Fibroblast of villous mesenchyme (primary cell): ENCODE measurements around the gene MSN. TPM values are rescaled to one million over a fixed set of nuclear protein-coding genes. Genes with fewer than 3 reads are reported as not detected.

Source experiments
- DNase-seq: peaks from one replicate; pipeline ENCODE4 v3.0.0-alpha.2; 2010; ENCODE audit warnings: low read depth
- H3K4me3 ChIP-seq: 2 replicates; pipeline ENCODE4 v1.5.1; 2011; ENCODE audit warnings: low read depth, mild to moderate bottlenecking, low read length
- total RNA-seq: library from RNA; depleted of rRNA; stranded (reverse); fragments of >200 nt; gene quantifications from 2 replicates; pipeline ENCODE4 v1.2.3, GENCODE V29; 2012
- TF ChIP-seq, protein P1 (sequence below): IDR thresholded peaks from 2 replicates; pipeline ENCODE4 v1.5.1; 2012; ENCODE audit warnings: low read depth, mild to moderate bottlenecking, low read length; ENCODE audit not compliant: insufficient read depth

Gene MSN
- total RNA-seq, 1 donor, result 305 TPM

DNA sequence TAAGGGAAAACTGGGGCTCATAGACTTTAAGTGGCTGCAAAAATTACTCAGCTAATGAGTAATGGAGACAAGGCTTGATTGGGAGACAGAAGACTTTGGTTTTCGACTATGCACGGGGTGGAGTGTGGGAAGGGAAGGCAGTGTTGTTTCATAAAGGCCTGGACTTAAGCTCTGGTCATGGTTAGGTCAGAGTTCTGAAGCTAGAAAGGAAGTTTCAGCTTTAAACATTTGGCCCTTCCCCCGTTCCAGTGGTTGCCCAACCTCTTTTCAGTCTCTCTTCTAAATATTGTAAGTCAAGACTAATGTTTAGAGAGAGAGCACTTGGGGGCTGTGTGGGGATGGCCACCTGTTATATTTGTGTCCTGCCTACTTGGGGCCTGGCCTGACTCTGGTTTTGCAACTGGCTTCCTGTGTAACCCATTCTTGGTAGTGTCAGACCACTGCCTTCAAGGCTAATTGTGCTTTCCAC, 21.0 kb downstream of the MSN start:
- TF ChIP-seq, protein P1, sequence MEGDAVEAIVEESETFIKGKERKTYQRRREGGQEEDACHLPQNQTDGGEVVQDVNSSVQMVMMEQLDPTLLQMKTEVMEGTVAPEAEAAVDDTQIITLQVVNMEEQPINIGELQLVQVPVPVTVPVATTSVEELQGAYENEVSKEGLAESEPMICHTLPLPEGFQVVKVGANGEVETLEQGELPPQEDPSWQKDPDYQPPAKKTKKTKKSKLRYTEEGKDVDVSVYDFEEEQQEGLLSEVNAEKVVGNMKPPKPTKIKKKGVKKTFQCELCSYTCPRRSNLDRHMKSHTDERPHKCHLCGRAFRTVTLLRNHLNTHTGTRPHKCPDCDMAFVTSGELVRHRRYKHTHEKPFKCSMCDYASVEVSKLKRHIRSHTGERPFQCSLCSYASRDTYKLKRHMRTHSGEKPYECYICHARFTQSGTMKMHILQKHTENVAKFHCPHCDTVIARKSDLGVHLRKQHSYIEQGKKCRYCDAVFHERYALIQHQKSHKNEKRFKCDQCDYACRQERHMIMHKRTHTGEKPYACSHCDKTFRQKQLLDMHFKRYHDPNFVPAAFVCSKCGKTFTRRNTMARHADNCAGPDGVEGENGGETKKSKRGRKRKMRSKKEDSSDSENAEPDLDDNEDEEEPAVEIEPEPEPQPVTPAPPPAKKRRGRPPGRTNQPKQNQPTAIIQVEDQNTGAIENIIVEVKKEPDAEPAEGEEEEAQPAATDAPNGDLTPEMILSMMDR, result no peak
- peak; percentile 88 for DNase-seq
- no peak overlapping the region for H3K4me3 ChIP-seq

DNA sequence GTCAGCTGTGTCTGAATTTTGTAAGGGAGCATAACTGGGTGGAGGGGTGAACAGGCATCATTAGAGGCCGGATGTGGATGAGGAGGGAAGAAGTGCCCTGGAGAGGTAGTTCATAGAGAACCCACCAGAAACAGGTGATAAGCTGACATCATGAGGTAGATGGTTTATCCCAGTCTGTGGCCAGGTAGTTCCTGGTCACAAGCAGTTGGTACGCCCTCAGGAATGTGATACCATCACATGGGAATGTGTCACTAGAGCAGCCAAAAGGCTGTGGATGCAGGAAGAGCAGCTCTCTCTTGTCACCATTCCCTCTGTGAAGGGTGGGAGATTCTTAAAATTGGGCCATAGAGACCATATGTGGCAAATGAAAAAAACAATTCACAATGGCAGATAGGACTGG, 21.9 kb downstream of the MSN start:
- TF ChIP-seq, protein P1, result no peak
- H3K4me3 ChIP-seq, result no peak overlapping the region
- DNase-seq, result no peak

DNA sequence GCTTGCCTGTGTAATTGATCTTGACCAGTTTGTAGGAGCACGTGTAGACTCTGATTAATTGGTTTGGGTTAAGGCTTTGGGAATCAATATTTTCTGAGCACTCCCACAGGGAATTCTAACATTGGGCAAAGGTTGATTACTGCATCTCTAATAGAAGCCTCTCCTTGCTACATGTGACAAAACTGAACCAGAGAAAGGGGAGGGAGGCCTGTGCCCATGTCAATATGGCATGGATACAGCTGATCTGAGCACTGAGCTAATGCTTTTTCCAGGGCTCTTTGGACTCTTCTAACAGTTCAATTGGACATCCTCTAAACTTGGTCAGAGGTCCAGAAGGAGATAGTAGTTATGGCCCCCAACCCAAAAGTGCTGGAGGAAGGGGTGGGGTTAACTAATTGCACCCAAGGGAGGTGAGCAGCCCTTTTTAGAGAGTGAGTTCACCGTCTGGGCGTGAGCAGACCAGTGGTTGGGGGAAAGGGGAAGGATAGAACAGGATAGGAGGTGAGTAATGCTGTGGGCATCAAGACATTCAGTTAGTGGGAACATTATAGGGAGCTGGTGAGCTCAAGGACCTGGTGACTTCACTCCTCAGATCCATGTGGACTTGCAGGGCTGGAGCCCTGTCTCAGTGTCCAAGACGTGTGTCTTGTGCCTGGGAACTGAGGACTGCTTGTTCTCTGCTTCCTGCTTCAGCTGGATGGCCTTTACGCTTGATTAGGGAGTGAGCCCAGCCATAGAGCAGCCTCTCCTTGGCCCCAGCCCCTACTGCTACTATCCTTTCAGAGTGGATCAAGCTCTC, 22.8 kb downstream of the MSN start:
- DNase-seq, result peak; percentile 43
- no peak overlapping the region for H3K4me3 ChIP-seq
- TF ChIP-seq, protein P1, result no peak

DNA sequence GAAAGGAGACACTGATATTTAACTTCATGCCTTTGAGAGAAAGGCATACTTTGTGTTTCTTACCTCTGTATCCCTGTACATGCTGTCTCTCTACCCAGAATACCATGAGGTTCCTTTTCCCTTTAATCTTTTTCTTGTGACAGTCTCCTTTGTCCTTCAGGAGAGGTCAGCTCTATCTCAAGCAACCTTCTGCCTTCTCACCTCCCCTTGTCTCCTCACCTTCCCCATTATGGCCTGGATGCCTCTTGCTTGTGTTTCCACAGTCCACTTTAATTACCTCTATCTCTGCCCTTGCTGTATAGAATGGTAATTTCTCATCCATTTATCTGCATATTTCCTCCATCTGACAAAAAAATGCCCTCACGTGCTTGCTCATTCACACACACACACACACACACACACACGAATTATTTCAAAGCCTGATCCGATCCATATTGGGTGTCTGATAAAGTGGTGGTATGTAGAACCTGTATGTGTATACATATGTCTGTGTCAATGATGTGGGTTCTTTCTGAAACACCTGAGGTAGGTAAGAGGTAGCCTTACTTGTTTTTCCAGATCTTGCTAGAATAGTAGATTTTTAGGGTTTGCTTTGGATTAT, 28.5 kb downstream of the MSN start:
- H3K4me3 ChIP-seq, result no peak overlapping the region
- TF ChIP-seq, protein P1, result no peak
- DNase-seq, result no peak

DNA sequence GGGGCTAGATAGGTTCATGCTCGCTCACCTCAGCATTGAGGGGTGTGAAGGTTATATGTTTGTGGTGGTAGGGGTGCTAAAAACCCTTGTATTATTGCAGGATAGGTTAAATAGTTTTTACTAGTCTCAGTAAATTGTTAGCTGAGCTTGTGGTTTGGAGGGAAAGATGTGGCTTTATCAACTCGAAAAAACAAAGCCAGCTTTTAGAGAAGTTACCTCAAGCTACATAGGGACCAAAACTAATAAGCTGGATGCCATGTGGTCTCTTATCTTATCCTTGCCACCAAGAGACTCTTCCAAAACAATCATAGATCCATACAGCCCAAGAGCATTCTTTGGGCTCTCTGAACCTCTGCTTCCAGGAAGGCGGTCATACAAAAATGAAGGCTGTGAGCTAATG, 29.2 kb downstream of the MSN start:
- no peak for DNase-seq
- TF ChIP-seq, protein P1, result no peak
- H3K4me3 ChIP-seq, result no peak overlapping the region

DNA sequence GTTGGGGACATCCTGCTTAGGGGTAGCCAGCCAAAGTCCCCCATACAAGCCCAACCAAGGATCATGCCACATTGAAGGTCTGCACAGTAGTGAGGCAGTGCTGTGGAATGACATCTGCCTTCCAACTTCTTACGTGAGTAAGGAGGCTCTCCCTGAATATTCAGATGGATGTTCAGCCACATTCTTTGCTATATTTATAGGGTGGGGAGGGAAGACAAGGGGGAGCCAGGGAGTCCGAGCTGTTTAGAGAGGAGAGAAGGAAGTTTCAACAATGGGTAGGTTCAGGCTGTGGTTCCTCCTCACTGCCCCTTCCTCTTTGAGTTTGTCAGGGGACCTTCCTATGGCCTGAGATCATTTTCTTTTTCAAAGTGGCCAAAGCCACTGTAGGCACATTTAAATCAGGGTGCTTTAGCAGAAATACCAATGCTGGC, 29.8 kb downstream of the MSN start:
- no peak for DNase-seq
- TF ChIP-seq, protein P1, result no peak
- H3K4me3 ChIP-seq, result no peak overlapping the region
